ENCODE results near the gene C14orf132.

DNA sequence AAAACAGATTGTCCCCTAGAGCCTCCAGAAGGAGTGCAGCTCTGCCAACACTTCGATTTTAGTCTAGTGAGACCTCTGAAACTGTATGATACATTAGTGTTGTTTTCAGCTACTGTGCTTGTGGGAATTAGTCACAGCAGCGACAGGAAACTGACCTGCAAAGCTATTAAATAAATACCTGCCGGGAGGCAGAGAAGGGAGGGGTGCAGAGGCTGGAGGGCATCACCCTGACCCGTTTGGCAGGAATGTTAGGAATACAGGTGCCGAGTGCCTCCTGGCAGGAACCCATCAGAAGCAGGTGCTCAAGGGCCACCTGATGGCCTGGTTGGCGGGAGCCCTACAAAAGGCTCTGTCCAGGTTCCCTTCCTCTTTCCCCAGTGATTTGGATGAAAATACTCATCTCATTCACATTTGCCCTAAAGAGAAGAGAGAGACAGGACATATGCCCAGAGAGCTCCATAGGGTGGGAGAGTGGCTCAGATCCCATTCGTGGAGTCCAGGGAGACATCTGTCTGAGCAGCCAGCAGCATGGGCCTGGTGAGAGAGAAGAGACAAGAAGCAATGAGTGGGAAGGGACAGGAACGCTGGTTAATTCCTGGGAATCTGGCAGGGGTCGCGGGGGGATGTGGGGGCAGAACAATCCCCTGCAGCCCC lies 44.6 kb downstream of the C14orf132 start:
- TF ChIP-seq, protein P1, sequence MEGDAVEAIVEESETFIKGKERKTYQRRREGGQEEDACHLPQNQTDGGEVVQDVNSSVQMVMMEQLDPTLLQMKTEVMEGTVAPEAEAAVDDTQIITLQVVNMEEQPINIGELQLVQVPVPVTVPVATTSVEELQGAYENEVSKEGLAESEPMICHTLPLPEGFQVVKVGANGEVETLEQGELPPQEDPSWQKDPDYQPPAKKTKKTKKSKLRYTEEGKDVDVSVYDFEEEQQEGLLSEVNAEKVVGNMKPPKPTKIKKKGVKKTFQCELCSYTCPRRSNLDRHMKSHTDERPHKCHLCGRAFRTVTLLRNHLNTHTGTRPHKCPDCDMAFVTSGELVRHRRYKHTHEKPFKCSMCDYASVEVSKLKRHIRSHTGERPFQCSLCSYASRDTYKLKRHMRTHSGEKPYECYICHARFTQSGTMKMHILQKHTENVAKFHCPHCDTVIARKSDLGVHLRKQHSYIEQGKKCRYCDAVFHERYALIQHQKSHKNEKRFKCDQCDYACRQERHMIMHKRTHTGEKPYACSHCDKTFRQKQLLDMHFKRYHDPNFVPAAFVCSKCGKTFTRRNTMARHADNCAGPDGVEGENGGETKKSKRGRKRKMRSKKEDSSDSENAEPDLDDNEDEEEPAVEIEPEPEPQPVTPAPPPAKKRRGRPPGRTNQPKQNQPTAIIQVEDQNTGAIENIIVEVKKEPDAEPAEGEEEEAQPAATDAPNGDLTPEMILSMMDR (IDR thresholded peaks at IDR 0.05): no peak
- TF ChIP-seq POLR2AphosphoS5 (IDR thresholded peaks at IDR 0.05) (no peak), POLR2A (IDR thresholded peaks at IDR 0.05) (no peak)
